ENCODE data around the gene MOV10L1.

The MOV10L1 gene

GRCh38 chr22:50089682-50090411 is at the start of gene MOV10L1:
Gene MOV10L1, plus strand, starts transcription at chr22:50090006. Its CDS starts 83 bp downstream, at chr22:50090089.
- Histone ChIP-seq H3K27ac (ENCODE audit: low read length) (no peak within 1 kb of the TSS), H3K27me3 (ENCODE audit: control insufficient read depth, insufficient read depth, low read length) (no peaks in the 10 kb centered on the region), H3K9me3 (ENCODE audit: control insufficient read depth, low read depth, low read length) (no peaks in the 10 kb centered on the region)

GRCh38 chr22:50040717-50041116 is 49.1 kb upstream of the MOV10L1 start:
- Histone ChIP-seq H3K4me3 (ENCODE audit: low read length) (no peak overlapping the region), H3K27me3 (ENCODE audit: control insufficient read depth, insufficient read depth, low read length) (no peaks in the 10 kb centered on the region), H3K36me3 (ENCODE audit: control insufficient read depth, low read depth, low read length) (no peaks in the 10 kb centered on the region), H3K9ac (ENCODE audit: low read length) (no peak overlapping the region), H3K27ac (ENCODE audit: low read length) (no peak overlapping the region), H3K4me1 (ENCODE audit: control insufficient read depth, low read depth, low read length) (no peaks in the 10 kb centered on the region), H3K9me3 (ENCODE audit: control insufficient read depth, low read depth, low read length) (no peaks in the 10 kb centered on the region)

More at GRCh38 chr22:50089682-50090411, at the start of gene MOV10L1:
- no peak within 1 kb of the TSS for H3K4me3 ChIP-seq (ENCODE audit: low read length)
- no peaks in the 10 kb centered on the region for H3K36me3 ChIP-seq (ENCODE audit: control insufficient read depth, low read depth, low read length)
- no peak within 1 kb of the TSS for H3K9ac ChIP-seq (ENCODE audit: low read length)
- no peaks in the 10 kb centered on the region for H3K4me1 ChIP-seq (ENCODE audit: control insufficient read depth, low read depth, low read length)

GRCh38 chr22:50041361-50042065 is 48.3 kb upstream of the MOV10L1 start:
- Histone ChIP-seq H3K27me3 (ENCODE audit: control insufficient read depth, insufficient read depth, low read length) (no peaks in the 10 kb centered on the region), H3K27ac (ENCODE audit: low read length) (no peak overlapping the region), H3K9me3 (ENCODE audit: control insufficient read depth, low read depth, low read length) (no peaks in the 10 kb centered on the region), H3K9ac (ENCODE audit: low read length) (no peak overlapping the region), H3K4me1 (ENCODE audit: control insufficient read depth, low read depth, low read length) (no peaks in the 10 kb centered on the region), H3K4me3 (ENCODE audit: low read length) (no peak overlapping the region), H3K36me3 (ENCODE audit: control insufficient read depth, low read depth, low read length) (no peaks in the 10 kb centered on the region)

- no peak overlapping the region for H3K9ac ChIP-seq (ENCODE audit: low read length)
- H3K36me3 ChIP-seq (ENCODE audit: control insufficient read depth, low read depth, low read length), result no peaks in the 10 kb centered on the region
- H3K27ac ChIP-seq (ENCODE audit: low read length), result no peak overlapping the region
- no peaks in the 10 kb centered on the region for H3K27me3 ChIP-seq (ENCODE audit: control insufficient read depth, insufficient read depth, low read length)
- no peak overlapping the region for H3K4me3 ChIP-seq (ENCODE audit: low read length)
- no peaks in the 10 kb centered on the region for H3K4me1 ChIP-seq (ENCODE audit: control insufficient read depth, low read depth, low read length)
- no peaks in the 10 kb centered on the region for H3K9me3 ChIP-seq (ENCODE audit: control insufficient read depth, low read depth, low read length)
These were observed 45.2 kb upstream of the MOV10L1 start for GRCh38 chr22:50044485-50045118.

GRCh38 chr22:50045211-50046018 is 44.4 kb upstream of the MOV10L1 start:
- no peak overlapping the region for H3K27ac ChIP-seq (ENCODE audit: low read length)

GRCh38 chr22:50046019-50046415 is 43.8 kb upstream of the MOV10L1 start:
- H3K27me3 ChIP-seq (ENCODE audit: control insufficient read depth, insufficient read depth, low read length), result no peaks in the 10 kb centered on the region
- H3K9ac ChIP-seq (ENCODE audit: low read length), result no peak overlapping the region
- no peaks in the 10 kb centered on the region for H3K36me3 ChIP-seq (ENCODE audit: control insufficient read depth, low read depth, low read length)
- H3K9me3 ChIP-seq (ENCODE audit: control insufficient read depth, low read depth, low read length), result no peaks in the 10 kb centered on the region
- no peak overlapping the region for H3K27ac ChIP-seq (ENCODE audit: low read length)
- no peak overlapping the region for H3K4me3 ChIP-seq (ENCODE audit: low read length)
- no peaks in the 10 kb centered on the region for H3K4me1 ChIP-seq (ENCODE audit: control insufficient read depth, low read depth, low read length)

More at GRCh38 chr22:50045211-50046018, 44.4 kb upstream of the MOV10L1 start:
- no peaks in the 10 kb centered on the region for H3K27me3 ChIP-seq (ENCODE audit: control insufficient read depth, insufficient read depth, low read length)
- no peaks in the 10 kb centered on the region for H3K4me1 ChIP-seq (ENCODE audit: control insufficient read depth, low read depth, low read length)
- H3K4me3 ChIP-seq (ENCODE audit: low read length), result no peak overlapping the region
- no peaks in the 10 kb centered on the region for H3K36me3 ChIP-seq (ENCODE audit: control insufficient read depth, low read depth, low read length)
- no peak overlapping the region for H3K9ac ChIP-seq (ENCODE audit: low read length)
- H3K9me3 ChIP-seq (ENCODE audit: control insufficient read depth, low read depth, low read length), result no peaks in the 10 kb centered on the region

- Histone ChIP-seq H3K27me3 (ENCODE audit: control insufficient read depth, insufficient read depth, low read length) (no peaks in the 10 kb centered on the region), H3K9ac (ENCODE audit: low read length) (no peak overlapping the region), H3K36me3 (ENCODE audit: control insufficient read depth, low read depth, low read length) (no peaks in the 10 kb centered on the region), H3K4me1 (ENCODE audit: control insufficient read depth, low read depth, low read length) (no peaks in the 10 kb centered on the region), H3K9me3 (ENCODE audit: control insufficient read depth, low read depth, low read length) (no peaks in the 10 kb centered on the region), H3K4me3 (ENCODE audit: low read length) (no peak overlapping the region), H3K27ac (ENCODE audit: low read length) (no peak overlapping the region)
These were observed 43.1 kb upstream of the MOV10L1 start for GRCh38 chr22:50046481-50047245.

- no peak overlapping the region for H3K27ac ChIP-seq (ENCODE audit: low read length)
- no peaks in the 10 kb centered on the region for H3K9me3 ChIP-seq (ENCODE audit: control insufficient read depth, low read depth, low read length)
- H3K9ac ChIP-seq (ENCODE audit: low read length), result no peak overlapping the region
- no peak overlapping the region for H3K4me3 ChIP-seq (ENCODE audit: low read length)
- H3K27me3 ChIP-seq (ENCODE audit: control insufficient read depth, insufficient read depth, low read length), result no peaks in the 10 kb centered on the region
- H3K36me3 ChIP-seq (ENCODE audit: control insufficient read depth, low read depth, low read length), result no peaks in the 10 kb centered on the region
- H3K4me1 ChIP-seq (ENCODE audit: control insufficient read depth, low read depth, low read length), result no peaks in the 10 kb centered on the region
These were observed 42.5 kb upstream of the MOV10L1 start for GRCh38 chr22:50047346-50047745.

- Histone ChIP-seq H3K9me3 (ENCODE audit: control insufficient read depth, low read depth, low read length) (no peaks in the 10 kb centered on the region), H3K36me3 (ENCODE audit: control insufficient read depth, low read depth, low read length) (no peaks in the 10 kb centered on the region), H3K27me3 (ENCODE audit: control insufficient read depth, insufficient read depth, low read length) (no peaks in the 10 kb centered on the region), H3K27ac (ENCODE audit: low read length) (no peak overlapping the region), H3K9ac (ENCODE audit: low read length) (no peak overlapping the region), H3K4me1 (ENCODE audit: control insufficient read depth, low read depth, low read length) (no peaks in the 10 kb centered on the region), H3K4me3 (ENCODE audit: low read length) (no peak overlapping the region)
These were observed 41.6 kb upstream of the MOV10L1 start for GRCh38 chr22:50048061-50048765.

GRCh38 chr22:50048836-50049235 is 41.0 kb upstream of the MOV10L1 start:
- no peak overlapping the region for H3K9ac ChIP-seq (ENCODE audit: low read length)
- H3K4me1 ChIP-seq (ENCODE audit: control insufficient read depth, low read depth, low read length), result no peaks in the 10 kb centered on the region
- H3K36me3 ChIP-seq (ENCODE audit: control insufficient read depth, low read depth, low read length), result no peaks in the 10 kb centered on the region
- no peaks in the 10 kb centered on the region for H3K27me3 ChIP-seq (ENCODE audit: control insufficient read depth, insufficient read depth, low read length)
- no peaks in the 10 kb centered on the region for H3K9me3 ChIP-seq (ENCODE audit: control insufficient read depth, low read depth, low read length)
- H3K27ac ChIP-seq (ENCODE audit: low read length), result no peak overlapping the region
- no peak overlapping the region for H3K4me3 ChIP-seq (ENCODE audit: low read length)

Data from iPS-18a (cell line).